Non-pigmented ciliary epithelial cell (primary cell): ENCODE measurements around the gene THSD8.

Source experiments
- DNase-seq: peaks from one replicate; pipeline ENCODE4 v3.0.0-alpha.2; 2010; ENCODE audit warnings: low read depth

THSD8 gene

DNA sequence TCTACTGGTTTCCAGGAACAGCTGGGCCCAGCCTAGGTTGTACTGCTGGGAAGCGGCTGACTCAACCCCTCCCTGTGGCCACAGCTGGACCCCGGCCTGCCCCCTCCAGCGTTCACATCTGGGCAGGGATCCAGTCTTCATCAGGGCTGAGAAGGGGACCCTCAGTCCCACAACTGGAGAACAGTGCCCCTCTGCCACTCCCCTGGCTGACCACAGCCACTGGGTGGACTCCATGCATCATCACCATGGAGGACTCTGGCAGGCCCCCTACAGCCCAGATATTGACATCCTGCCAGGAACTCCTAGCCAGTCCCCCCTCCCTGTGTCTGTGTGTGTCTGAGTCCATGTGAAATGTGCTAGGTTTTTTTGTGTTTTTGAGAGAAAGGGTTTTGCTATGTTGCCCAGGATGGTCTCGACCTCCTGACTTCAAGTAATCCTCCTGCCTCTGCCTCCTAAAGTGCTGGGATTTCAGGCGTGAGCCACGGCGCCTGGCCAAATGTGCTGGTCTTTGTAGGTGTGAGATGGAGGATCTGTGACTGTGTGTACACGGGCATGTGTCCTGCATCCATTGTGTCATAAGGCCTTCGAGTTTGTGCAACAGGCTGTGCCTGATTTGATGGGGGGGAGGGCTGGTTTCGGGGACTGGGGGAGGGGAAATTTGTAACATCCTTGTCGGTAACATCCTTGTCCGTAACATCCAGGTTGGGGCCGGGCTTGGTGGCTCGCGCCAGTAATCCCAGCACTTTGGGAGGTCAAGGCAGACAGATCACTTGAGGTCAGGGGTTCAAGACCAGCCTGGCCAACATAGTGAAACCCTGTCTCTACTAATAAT lies 22.5 kb upstream of the THSD8 start:
- DNase-seq, result no peak

- no peak for DNase-seq
Measured at GRCh38 chr19:12782174-12782423, 19.8 kb upstream of the THSD8 start.

GRCh38 chr19:12782424-12783290 lies 19.2 kb upstream of the THSD8 start:
- DNase-seq, result no peak

GRCh38 chr19:12783291-12783848 lies 18.5 kb upstream of the THSD8 start:
- no peak for DNase-seq

GRCh38 chr19:12783849-12784393 lies 17.9 kb upstream of the THSD8 start:
- no peak for DNase-seq

DNA sequence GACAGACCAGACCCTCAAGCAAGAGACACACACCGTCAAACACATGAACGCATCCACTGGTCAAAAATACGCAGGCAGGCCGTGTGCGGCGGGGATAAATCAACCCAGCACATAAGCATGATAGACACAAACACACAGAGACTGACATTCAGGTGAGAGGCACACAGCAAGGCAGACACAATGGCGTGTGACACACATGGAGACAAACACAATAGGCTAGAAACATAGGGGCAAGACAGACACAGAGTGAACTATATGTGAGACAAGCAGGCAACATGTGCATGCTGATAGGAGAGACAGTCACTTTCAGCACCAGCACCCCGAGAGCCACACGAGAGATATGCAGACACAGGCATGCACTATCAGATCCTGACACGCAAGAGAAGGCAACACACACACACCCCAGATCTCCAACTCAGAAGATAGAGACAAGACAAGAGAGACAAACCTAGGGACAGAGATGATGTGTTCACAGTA lies 17.4 kb upstream of the THSD8 start:
- DNase-seq, result no peak

GRCh38 chr19:12784871-12785430 lies 16.9 kb upstream of the THSD8 start:
- no peak for DNase-seq

- DNase-seq, result no peak
Measured at GRCh38 chr19:12785431-12786031, 16.3 kb upstream of the THSD8 start.

- no peak for DNase-seq
Measured at GRCh38 chr19:12786141-12786870, 15.6 kb upstream of the THSD8 start.

DNA sequence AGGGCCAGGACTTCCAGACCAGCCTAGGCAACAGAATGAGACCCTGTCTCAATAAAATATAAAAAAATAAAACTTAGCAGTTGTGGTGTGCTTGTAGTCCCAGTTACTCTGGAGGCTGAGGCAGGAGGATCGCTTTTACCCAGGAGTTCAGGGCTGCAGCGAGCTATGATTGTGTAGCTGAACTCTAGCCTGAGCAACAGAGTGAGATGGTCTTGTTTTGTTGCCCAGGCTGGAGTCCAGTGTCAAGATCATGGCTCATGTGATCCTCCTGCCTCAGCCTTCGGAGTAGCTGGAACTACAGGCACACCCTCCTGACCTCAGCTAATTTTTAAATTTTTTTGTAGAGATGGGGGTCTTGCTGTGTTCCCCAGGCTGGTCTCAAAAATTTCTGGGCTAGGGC lies 14.9 kb upstream of the THSD8 start:
- DNase-seq, result no peak

DNA sequence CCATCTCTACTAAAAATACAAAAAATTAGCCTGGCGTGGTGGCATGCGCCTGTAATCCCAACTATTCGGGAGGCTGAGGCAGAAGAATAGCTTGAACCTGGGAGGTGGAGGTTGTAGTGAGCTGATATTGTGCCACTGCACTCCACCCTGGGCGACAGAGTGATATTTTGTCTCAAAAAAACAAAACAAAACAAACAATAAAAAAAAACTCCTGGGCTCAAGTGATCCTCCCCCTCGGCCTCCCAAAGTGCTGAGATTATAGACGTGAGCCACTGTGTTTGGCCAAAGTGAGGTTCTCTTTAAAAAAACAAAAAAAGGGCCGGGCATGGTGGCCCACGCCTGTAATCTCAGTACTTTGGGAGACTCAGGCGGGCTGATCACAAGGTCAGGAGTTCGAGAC lies 14.4 kb upstream of the THSD8 start:
- DNase-seq, result no peak

DNA sequence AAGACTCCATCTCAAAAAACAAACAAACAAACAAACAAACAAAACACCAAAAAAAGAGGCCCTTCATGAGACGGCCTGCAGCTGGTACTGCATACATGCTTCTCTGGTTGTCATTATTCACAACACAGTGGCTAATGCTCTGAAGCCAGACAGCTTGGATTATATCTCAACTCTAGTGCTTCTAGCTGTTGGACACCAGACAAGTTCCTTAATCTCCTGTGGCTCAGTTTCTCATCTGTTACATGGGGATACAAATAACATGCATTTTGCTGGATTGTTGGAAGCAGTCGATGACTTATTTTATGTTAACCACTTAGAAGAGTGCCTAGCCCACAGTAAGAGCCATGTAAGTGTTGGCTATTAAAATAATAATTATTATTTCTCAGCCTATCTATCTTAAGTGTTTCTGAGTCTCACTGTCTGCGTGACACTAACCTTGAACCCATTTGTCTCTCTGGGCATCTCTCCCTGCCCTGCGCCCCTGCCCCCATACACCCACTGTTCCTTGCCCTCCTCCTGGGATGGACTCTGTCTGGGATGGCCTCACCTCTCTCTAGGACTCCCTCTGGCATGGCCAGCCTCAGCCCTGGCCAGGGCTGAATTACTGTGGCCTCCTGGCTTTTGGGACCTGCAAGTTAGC lies 13.7 kb upstream of the THSD8 start:
- DNase-seq, result no peak

DNA sequence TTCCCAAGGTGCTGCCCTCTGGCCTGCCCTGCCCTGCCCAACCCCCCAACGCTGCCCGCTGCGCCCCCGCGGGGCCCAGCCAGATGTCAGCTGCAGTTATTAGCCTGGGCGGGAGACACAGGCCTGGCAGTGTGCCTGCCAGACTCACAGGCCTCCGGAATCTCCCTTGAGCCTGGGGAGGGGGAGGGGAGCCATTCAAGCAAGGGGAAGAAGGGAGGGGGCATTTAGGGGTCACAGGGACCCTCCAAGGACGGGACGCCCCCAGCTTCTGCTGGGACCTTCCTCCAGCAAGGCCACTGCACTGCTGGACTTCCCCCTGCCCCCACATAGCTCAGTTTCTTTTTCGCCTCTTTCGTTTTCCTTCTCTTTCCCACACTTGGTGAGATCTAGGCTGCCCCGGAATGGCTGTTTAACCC lies 13.2 kb upstream of the THSD8 start:
- no peak for DNase-seq

DNA sequence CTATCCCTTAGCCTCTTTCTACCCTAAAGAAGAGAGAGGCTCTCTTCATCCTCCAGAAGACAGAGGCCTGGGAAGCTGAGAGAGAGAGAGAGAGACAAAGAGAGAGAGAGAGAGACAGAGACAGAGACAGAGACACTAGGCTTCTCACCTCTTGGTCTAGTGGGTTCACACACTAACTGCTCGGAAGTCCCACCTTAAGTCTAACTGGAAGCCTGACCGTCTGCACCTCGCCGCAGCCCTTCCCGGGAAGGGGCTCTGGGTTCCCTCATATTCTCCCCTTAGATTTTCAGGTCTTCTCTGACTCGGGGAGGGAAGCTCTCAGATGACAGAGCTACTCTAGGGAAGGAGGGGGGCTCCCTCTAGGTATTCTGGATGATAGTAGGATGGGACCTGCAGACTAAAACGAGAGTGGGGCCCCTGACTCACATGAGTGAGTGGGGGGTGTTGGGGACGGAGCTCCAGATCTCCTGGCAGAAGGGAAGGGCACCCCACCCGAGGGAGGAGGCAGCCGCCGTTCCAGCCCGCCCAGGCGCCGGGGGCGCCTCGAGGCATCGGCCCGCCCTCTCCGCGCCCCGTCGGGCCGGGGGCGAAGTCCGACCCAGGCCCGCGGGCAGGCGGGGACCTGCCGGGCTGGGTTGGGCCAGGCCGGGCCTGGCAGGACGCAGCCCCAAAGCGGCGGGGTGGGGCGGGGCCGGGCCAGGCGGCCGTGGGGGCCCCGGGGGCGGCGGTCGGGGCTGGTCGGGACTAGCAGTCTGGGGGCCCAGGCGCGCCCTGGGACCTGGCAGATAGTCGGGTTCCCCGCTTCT lies 12.6 kb upstream of the THSD8 start:
- no peak for DNase-seq

- DNase-seq, result no peak
Measured at GRCh38 chr19:12789904-12790619, 11.8 kb upstream of the THSD8 start.

DNA sequence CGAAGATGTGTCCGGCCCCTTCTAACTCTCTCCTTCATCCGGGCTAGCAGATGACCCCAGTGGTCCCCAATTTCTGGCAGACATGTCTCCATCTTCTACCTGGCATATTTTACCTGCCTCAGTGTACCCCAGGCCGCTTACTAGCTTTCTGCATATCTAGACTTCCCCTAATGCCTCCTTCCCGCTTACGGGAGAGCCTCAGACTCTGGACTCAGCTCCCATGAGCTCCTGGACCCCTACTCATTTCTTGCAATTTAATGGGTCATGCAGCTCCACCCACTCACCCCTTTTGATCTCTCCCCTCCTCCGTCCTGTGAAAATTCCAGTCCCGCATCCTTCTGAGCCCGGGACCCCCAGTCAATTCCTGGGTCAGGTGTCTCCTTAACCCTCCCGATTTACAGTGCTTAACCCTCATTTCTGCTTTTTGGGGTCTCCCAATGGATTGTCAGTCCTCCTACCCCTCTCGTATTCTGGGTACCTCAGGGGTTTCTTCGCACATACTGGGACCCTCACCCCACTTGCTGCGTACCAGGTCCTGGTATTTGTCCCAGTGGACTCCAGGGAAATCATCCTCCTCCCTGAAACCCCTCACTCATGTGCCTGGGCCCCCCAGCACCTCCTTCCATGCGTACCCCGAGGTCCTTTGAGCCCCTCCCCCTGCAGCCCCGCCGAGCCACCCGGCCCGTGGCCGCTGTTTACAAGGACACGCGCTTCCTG lies 11.1 kb upstream of the THSD8 start:
- DNase-seq, result no peak

GRCh38 chr19:12791345-12792050 lies 10.4 kb upstream of the THSD8 start, which contains the start of gene JUNB:
Gene JUNB, plus strand, starts transcription at chr19:12791486. Its CDS starts 286 bp downstream, at chr19:12791772.
- DNase-seq, result no peak
